ENCODE data around the gene ADD1. TPM values are rescaled to one million over a fixed set of nuclear protein-coding genes. Genes with fewer than 3 reads are reported as not detected.
A peak's percentile ranks its signal among the peaks of the same experiment; 100 is the strongest.

The ADD1 gene
- total RNA-seq: 100 to 1,000 TPM; 147 to 175 (median 153) TPM

- ATAC-seq (peak; percentile 88 to 92), DNase-seq (peak; percentile 92)
- H3K9me3 Mint-ChIP-seq: no peaks in the 10 kb centered on the region
- peaks cover 4% of the 10 kb centered on the region for H3K36me3 Mint-ChIP-seq (ENCODE audit: insufficient read depth)
- peaks cover 53% of the 10 kb centered on the region for H3K4me1 Mint-ChIP-seq (ENCODE audit: low read depth)
- H3K4me3 Mint-ChIP-seq: peak within 1 kb of the TSS; percentile 97
- no peaks in the 10 kb centered on the region for H3K27me3 Mint-ChIP-seq (ENCODE audit: low read depth)
Measured at GRCh38 chr4:2843263-2843940, at the start of gene ADD1. Gene ADD1 (plus strand): TSS chr4:2843844. CDS start chr4:2875916, 32,072 bp downstream.

- Mint-ChIP-seq H3K4me1 (ENCODE audit: low read depth) (peaks cover 49% of the 10 kb centered on the region), H3K27me3 (ENCODE audit: low read depth) (no peaks in the 10 kb centered on the region), H3K9me3 (no peaks in the 10 kb centered on the region), H3K4me3 (peak overlapping the region; percentile 86), H3K36me3 (ENCODE audit: insufficient read depth) (no peaks in the 10 kb centered on the region)
- DNase-seq (no peak), ATAC-seq (no peak)
Measured at GRCh38 chr4:2794486-2795299, 49.0 kb upstream of the ADD1 start.

- no peaks in the 10 kb centered on the region for H3K9me3 Mint-ChIP-seq
- H3K36me3 Mint-ChIP-seq (ENCODE audit: insufficient read depth): no peaks in the 10 kb centered on the region
- ATAC-seq: no peak
- H3K27me3 Mint-ChIP-seq (ENCODE audit: low read depth): no peaks in the 10 kb centered on the region
- DNase-seq: no peak
- H3K4me3 Mint-ChIP-seq: peak overlapping the region; percentile 7
- H3K4me1 Mint-ChIP-seq (ENCODE audit: low read depth): peaks cover 53% of the 10 kb centered on the region
Measured at GRCh38 chr4:2795300-2795892, 48.2 kb upstream of the ADD1 start.

DNA sequence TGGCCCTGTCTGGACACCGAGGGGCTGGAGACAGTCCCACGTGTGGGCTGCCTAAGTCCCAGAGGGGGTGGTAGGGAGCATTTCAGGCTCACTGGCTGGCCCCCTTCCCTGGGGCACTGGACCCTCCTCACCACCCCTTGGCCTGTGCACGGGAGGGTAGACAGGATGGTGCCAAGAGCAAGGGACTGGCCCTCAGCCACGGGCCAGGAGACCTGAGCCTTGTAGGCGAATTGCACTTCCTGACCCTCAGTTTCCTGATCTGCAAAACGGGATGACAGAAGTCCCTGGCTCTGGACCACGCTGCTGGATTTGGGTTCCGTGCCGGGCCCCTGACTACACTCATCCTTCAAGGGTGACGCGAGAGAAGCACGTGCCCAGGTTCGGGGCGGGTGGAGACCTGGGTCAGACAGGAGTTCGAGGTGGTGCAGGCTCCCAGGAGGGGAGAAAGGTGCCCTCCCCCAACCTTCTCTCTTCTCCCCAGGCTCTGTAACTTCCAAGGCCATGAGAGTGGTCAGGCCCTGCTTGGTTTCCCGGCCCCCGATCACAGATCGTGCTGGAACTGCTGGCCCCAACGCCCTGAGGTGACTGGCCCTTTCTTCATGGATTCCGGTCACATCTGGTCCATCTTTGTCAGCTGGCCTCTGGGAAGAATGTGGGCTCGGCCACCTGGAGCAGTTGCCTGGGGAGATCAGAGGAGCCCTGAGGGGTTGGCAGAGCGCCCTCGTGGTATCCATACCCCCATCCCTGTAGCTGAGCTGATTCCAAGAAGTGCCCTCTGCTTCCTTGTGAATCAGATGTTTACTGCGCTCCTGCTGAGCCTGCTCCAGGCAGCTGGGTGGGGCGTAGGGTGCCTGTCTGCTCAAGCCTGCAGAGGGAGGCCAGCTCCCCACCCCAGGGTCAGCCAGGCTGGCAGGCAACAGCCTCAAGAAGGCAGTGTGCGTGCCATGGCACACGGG, 47.5 kb upstream of the ADD1 start:
- ATAC-seq: no peak
- H3K27me3 Mint-ChIP-seq (ENCODE audit: low read depth): no peaks in the 10 kb centered on the region
- no peaks in the 10 kb centered on the region for H3K9me3 Mint-ChIP-seq
- H3K4me3 Mint-ChIP-seq: no peak overlapping the region
- peaks cover 57% of the 10 kb centered on the region for H3K4me1 Mint-ChIP-seq (ENCODE audit: low read depth)
- H3K36me3 Mint-ChIP-seq (ENCODE audit: insufficient read depth): no peaks in the 10 kb centered on the region
- no peak for DNase-seq

DNA sequence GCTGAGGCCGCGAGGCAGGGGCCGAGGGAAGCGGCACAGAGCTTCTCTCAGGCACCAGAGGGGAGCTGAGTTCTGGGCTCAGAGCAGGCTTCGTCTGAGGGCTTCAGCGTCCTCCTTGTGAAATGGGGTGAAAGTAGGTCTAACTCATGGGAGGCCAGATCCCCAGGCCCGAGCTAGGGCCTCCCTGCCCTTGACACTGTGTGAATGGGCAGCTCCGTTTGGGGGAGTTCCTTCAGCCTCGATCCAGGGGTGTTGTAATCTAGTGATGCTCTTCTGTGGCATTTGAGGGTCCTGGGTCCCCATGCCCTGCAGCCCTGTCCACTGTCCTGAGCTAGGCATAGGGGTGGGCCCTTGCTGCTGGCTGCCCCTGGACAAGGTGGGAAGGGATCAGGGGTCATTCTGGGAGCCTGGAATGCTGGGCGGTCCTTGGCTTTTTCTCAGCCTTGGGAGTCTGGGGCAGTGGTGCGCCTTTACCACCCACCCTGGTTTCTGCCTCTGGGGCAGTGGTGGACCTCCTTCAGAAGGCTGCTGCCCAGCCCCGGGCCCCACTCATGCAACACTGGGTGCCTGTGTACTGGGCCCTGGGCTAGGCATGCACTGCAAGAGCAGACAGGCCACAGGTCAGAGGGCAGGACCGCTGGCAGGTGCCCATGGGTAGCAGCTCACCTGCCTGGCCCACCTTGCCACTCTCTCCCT, 46.6 kb upstream of the ADD1 start:
- ATAC-seq (no peak), DNase-seq (no peak)
- Mint-ChIP-seq H3K36me3 (ENCODE audit: insufficient read depth) (no peaks in the 10 kb centered on the region), H3K27me3 (ENCODE audit: low read depth) (no peaks in the 10 kb centered on the region), H3K4me3 (no peak overlapping the region), H3K4me1 (ENCODE audit: low read depth) (peaks cover 60% of the 10 kb centered on the region), H3K9me3 (no peaks in the 10 kb centered on the region)

- Mint-ChIP-seq H3K36me3 (ENCODE audit: insufficient read depth) (no peaks in the 10 kb centered on the region), H3K4me1 (ENCODE audit: low read depth) (peaks cover 60% of the 10 kb centered on the region), H3K9me3 (no peaks in the 10 kb centered on the region), H3K27me3 (ENCODE audit: low read depth) (no peaks in the 10 kb centered on the region), H3K4me3 (peak overlapping the region; percentile 71)
- peak; percentile 42 to 62 for ATAC-seq
- DNase-seq: peak; percentile 50
Measured at GRCh38 chr4:2797545-2798305, 45.9 kb upstream of the ADD1 start.

DNA sequence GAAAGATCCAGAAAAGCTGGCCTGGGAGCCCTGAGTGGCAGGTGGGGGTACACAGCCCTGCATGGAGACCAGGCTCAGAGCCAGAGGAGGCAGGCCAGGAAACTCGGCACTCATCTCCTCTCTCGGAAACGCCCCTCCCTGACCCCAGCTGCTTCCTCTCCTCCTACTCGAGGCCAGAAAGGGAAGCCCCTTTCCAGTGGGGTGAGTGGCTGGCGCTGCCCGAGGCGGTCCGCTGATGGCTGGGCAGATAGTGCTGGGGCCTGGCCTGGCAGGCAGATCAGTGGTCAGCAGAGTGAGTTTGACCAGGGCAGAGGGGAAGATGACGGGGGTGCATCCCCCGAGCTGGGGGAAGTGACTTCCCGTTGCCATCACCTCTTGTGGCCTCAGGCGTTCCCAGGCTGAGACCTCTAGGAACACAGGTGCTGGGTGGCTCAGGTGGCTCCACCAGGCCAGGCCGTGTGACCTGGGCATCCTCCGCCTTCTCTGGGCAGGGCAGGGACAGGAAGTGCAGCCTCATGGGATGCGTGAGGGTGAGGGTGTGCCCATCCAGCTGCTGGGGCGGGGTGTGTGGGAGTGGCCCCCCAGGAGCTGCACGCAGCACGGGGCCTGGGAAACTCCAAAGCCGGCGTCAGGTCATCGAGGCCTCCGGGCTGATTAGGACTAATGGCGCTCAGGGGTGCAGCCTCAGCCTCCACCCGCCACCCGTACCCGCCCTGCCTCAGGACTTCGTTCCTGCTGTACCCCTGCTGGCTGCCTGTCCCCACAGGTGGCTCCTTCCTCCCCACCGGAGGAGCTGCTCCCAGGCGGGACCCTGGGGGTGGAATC, 45.0 kb upstream of the ADD1 start:
- H3K36me3 Mint-ChIP-seq (ENCODE audit: insufficient read depth): no peaks in the 10 kb centered on the region
- peaks cover 59% of the 10 kb centered on the region for H3K4me1 Mint-ChIP-seq (ENCODE audit: low read depth)
- H3K9me3 Mint-ChIP-seq: no peaks in the 10 kb centered on the region
- peak overlapping the region; percentile 74 for H3K4me3 Mint-ChIP-seq
- peak; percentile 39 to 48 for ATAC-seq
- H3K27me3 Mint-ChIP-seq (ENCODE audit: low read depth): no peaks in the 10 kb centered on the region
- no peak for DNase-seq

DNA sequence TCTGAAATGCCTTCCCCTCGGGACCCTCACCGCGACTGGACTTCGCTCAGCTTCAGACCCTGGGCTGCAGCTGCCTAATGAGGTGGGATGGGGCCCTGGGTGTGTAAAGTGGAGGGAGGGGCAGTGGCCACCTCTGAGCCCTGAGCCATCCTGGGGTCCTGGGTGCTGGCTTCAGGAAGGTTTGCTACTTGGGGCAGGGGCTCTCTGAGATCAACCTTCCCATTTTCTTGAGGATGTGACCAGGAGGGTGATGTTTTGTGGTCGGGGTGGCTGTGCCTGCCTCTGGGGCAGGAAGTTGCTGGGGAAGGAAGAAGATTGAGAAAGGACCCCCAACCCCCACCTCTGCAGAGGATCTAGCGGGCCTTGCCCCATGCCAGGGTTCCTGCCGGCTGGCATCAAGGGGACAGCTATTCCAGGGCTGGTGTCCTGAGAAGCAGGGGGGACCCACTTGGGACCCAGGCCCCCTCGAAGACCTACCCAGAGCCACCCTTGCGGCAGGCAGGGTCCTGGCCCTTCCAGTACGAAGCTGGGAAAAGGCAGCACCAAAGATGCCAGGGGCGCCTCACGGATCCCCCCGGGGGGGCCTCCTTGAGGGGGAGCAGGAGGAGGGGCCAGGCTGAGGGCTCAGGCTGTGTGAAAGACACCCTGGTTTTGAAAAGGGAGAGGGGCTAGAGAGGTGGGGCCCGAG, 44.3 kb upstream of the ADD1 start:
- DNase-seq (no peak), ATAC-seq (no peak)
- Mint-ChIP-seq H3K4me3 (peak overlapping the region; percentile 74), H3K27me3 (ENCODE audit: low read depth) (no peaks in the 10 kb centered on the region), H3K9me3 (no peaks in the 10 kb centered on the region), H3K4me1 (ENCODE audit: low read depth) (peaks cover 52% of the 10 kb centered on the region), H3K36me3 (ENCODE audit: insufficient read depth) (no peaks in the 10 kb centered on the region)

DNA sequence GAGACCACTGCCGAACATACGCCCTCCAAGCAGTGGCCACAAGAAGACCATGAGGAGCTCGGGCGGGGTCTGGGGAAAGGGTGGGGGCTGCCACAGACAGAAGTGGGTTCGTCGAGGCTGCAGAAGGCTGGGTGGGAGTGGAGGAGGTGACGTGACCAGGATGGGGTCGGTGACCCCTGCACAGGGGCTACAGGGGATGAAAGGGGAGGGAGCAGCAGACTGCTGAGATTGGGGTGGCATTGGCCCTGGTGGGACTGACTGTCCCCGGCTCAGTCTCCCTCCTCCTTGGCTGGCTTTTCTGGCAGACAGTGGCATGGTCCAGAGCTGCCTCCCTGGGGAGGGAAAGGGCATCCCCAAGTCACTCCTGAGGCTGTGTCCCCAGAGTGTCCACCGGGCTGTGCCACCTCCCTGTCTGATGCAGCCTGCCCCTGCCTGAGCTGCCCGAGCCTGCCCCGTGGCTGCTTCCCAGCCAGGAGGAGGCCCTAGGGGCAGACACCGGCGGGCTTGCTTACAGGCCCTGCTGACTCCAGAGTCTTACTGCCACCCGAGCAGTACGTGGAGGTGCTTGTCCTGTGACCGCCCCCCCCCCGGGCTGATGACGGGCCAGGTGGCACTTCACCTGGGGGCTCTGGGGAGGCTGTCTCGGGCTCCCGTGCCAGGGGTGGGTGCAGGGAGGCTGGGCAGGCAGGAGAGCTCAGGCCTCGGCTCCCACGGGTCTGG, 43.5 kb upstream of the ADD1 start:
- H3K27me3 Mint-ChIP-seq (ENCODE audit: low read depth): no peaks in the 10 kb centered on the region
- H3K4me3 Mint-ChIP-seq: peak overlapping the region; percentile 65
- H3K4me1 Mint-ChIP-seq (ENCODE audit: low read depth): peaks cover 44% of the 10 kb centered on the region
- ATAC-seq (no peak), DNase-seq (no peak)
- H3K9me3 Mint-ChIP-seq: no peaks in the 10 kb centered on the region
- no peaks in the 10 kb centered on the region for H3K36me3 Mint-ChIP-seq (ENCODE audit: insufficient read depth)

DNA sequence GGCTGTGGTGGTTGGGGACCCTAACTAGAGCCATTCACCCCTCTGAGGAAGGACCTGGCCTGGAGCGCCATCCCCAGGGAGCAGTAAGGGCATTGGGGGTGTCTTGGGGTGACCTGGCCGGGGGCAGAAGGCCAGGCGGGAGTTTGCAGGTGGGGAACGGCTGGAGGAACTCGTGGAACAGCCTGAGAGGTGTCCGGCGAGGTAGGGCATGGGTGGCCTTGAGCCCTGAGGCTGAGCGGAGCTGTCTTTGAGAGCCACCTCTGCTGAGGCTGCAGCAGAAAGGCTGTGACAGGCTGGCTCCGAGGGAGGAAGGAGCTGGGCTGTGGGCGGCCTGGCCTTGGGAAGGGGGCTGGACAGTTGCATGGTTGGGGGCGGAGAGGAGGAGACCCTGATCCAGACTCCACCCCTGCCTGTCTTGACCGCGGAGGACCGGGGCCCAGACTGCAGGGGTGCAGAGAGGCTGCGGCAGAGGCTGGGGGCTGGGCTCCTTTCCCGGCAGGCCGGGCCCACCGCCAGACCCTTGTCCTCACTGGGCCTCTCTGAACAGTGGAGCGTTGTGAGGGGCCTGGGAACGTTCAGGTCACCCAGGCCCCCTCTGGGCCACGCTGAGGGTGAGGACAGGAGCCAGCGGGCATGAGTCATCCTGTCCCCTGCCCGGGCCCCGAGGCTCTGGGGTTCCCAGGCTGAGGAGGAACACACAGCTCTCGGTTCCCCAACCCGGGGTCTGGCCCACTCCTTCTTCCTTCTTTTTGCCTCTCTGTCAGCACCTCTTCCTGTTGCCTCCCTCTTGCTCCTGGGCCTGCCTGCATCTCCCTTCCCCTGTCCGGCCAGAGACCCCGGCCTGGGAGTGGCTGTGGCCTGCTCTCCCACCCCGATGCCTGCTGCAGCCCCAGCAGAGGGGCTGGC, 42.7 kb upstream of the ADD1 start:
- Mint-ChIP-seq H3K36me3 (ENCODE audit: insufficient read depth) (no peaks in the 10 kb centered on the region), H3K4me1 (ENCODE audit: low read depth) (peaks cover 43% of the 10 kb centered on the region), H3K4me3 (peak overlapping the region; percentile 53), H3K27me3 (ENCODE audit: low read depth) (no peaks in the 10 kb centered on the region), H3K9me3 (no peaks in the 10 kb centered on the region)
- DNase-seq (no peak), ATAC-seq (peak; percentile 40 to 42)

All from activated T-cell treated with anti-CD3 and anti-CD28 coated beads, Interleukin-2, amount 50 U/mL, for 4 hours (primary cell).